T1000 (cell line): ENCODE measurements around the gene PLEK2.
"Not testable (repeated sequence)": the region's sequence is repeated elsewhere in the genome, so short reads cannot be mapped to it uniquely, and the experiment has no call there.

Experiments used
- DNase-seq: peaks from one replicate; lab custom pipeline; 2025; ENCODE audit warnings: mixed read lengths; lab: John Stamatoyannopoulos, UW

Gene PLEK2

GRCh38 chr14:67411820-67412421 is at the start of gene PLEK2:
Gene PLEK2, minus strand, starts transcription at chr14:67412165. Its CDS starts 106 bp downstream, at chr14:67412059.
- no peak for DNase-seq

GRCh38 chr14:67461341-67461985 is 49.5 kb upstream of the PLEK2 start:
- no peak for DNase-seq

- no peak for DNase-seq
Measured at GRCh38 chr14:67459336-67459735, 47.4 kb upstream of the PLEK2 start.

GRCh38 chr14:67457782-67458181 is 45.8 kb upstream of the PLEK2 start:
- DNase-seq = no peak

- DNase-seq = no peak
Measured at GRCh38 chr14:67456732-67457131, 44.8 kb upstream of the PLEK2 start.

GRCh38 chr14:67453575-67454300 is 41.8 kb upstream of the PLEK2 start:
- no peak for DNase-seq

GRCh38 chr14:67451667-67452066 is 39.7 kb upstream of the PLEK2 start:
- DNase-seq = not testable (repeated sequence)

GRCh38 chr14:67449096-67449495 is 37.1 kb upstream of the PLEK2 start:
- DNase-seq = no peak

- DNase-seq = no peak
Measured at GRCh38 chr14:67447033-67447381, 35.0 kb upstream of the PLEK2 start.

GRCh38 chr14:67446371-67447032 is 34.5 kb upstream of the PLEK2 start:
- no peak for DNase-seq

GRCh38 chr14:67444395-67444794 is 32.4 kb upstream of the PLEK2 start:
- DNase-seq = no peak

- DNase-seq = no peak
Measured at GRCh38 chr14:67442139-67442906, 30.4 kb upstream of the PLEK2 start.

- DNase-seq = no peak
Measured at GRCh38 chr14:67441672-67442071, 29.7 kb upstream of the PLEK2 start.

- no peak for DNase-seq
Measured at GRCh38 chr14:67441256-67441655, 29.3 kb upstream of the PLEK2 start.

- no peak for DNase-seq
Measured at GRCh38 chr14:67440513-67440912, 28.5 kb upstream of the PLEK2 start.

GRCh38 chr14:67438969-67439368 is 27.0 kb upstream of the PLEK2 start:
- DNase-seq = no peak

GRCh38 chr14:67436006-67436866 is 24.3 kb upstream of the PLEK2 start:
- DNase-seq = no peak

GRCh38 chr14:67435603-67436002 is 23.6 kb upstream of the PLEK2 start:
- DNase-seq = no peak

GRCh38 chr14:67432050-67432564 is 20.1 kb upstream of the PLEK2 start:
- no peak for DNase-seq

- no peak for DNase-seq
Measured at GRCh38 chr14:67429510-67430205, 17.7 kb upstream of the PLEK2 start.
